ENCODE measurements around the gene PSMA7. TPM values are rescaled to one million over a fixed set of nuclear protein-coding genes. Genes with fewer than 3 reads are reported as not detected.

PSMA7 gene
- total RNA-seq, 1 experiment from 2014 or later, result 332 TPM

- Histone ChIP-seq H2BK5ac (ENCODE audit: insufficient read length, low read length) (no peak overlapping the region), H3T11ph (ENCODE audit: low read length) (no peak overlapping the region), H3K23ac (ENCODE audit: insufficient read length, low read depth, low read length) (no peak overlapping the region), H3K18ac (ENCODE audit: insufficient read length, low read depth, low read length) (no peak overlapping the region), H3K9me3 (ENCODE audit: control insufficient read depth, low read depth, low read length) (no peaks in the 10 kb centered on the region), H2BK12ac (ENCODE audit: insufficient read length, low read depth, low read length) (no peak overlapping the region), H3K79me1 (ENCODE audit: insufficient read depth, low read depth, low read length, poor library complexity, severe bottlenecking) (peaks cover 2% of the 10 kb centered on the region), H2BK15ac (ENCODE audit: low read depth, low read length) (no peak overlapping the region), H4K8ac (replicated peaks; ENCODE audit: insufficient read length, low read depth, low read length) (no peak overlapping the region), H3K4me1 (ENCODE audit: insufficient read depth, low read length) (no peaks in the 10 kb centered on the region), H3K9ac (ENCODE audit: extremely low read depth, insufficient read length, low read length) (no peak overlapping the region), H2BK20ac (ENCODE audit: low read depth, low read length, poor library complexity, severe bottlenecking) (no peak overlapping the region), H3K14ac (ENCODE audit: insufficient read depth, low read length) (no peak overlapping the region), H2AK5ac (ENCODE audit: insufficient read length, low read length) (no peak overlapping the region), H2BK120ac (ENCODE audit: low read depth, low read length, poor library complexity, severe bottlenecking) (no peak overlapping the region), H4K20me1 (ENCODE audit: control insufficient read depth, insufficient read depth, insufficient read length) (no peaks in the 10 kb centered on the region), H3K4ac (ENCODE audit: low read depth, low read length) (no peak overlapping the region), H4K91ac (ENCODE audit: insufficient read length, low read depth, low read length) (no peak overlapping the region), H2AFZ (ENCODE audit: low read length) (no peak overlapping the region), H3K27me3 (ENCODE audit: insufficient read depth, low read length) (no peaks in the 10 kb centered on the region), H3K56ac (ENCODE audit: insufficient read length, low read depth, low read length) (no peak overlapping the region), H3K79me2 (ENCODE audit: insufficient read depth, low read length) (no peaks in the 10 kb centered on the region), H4K5ac (ENCODE audit: insufficient read length, low read depth, low read length) (no peak overlapping the region), H3K27ac (ENCODE audit: insufficient read length, low read depth, low read length) (no peak overlapping the region), H3K23me2 (ENCODE audit: insufficient read length, low read depth, low read length, poor library complexity, severe bottlenecking) (no peaks in the 10 kb centered on the region), H3K4me2 (ENCODE audit: insufficient read depth, insufficient read length, low read length) (no peak overlapping the region)
- Mint-ChIP-seq H3K27me3 (ENCODE audit: low read depth) (no peaks in the 10 kb centered on the region; the same call in 1 of the 2 replicates), H3K9me3 (no peaks in the 10 kb centered on the region), H3K36me3 (ENCODE audit: insufficient read depth in 1 of 3, low read depth in 3 of 3) (peaks cover 55 to 100% (median 94%) of the 10 kb centered on the region in 3 experiments), H3K4me1 (no peaks in the 10 kb centered on the region), H3K4me3 (no peak overlapping the region), H3K27ac (peak overlapping the region in 2 of 3 experiments; percentile 42 to 96; a peak in 3 of 7 replicates)
- no peak for DNase-seq
- TF ChIP-seq, protein P1, sequence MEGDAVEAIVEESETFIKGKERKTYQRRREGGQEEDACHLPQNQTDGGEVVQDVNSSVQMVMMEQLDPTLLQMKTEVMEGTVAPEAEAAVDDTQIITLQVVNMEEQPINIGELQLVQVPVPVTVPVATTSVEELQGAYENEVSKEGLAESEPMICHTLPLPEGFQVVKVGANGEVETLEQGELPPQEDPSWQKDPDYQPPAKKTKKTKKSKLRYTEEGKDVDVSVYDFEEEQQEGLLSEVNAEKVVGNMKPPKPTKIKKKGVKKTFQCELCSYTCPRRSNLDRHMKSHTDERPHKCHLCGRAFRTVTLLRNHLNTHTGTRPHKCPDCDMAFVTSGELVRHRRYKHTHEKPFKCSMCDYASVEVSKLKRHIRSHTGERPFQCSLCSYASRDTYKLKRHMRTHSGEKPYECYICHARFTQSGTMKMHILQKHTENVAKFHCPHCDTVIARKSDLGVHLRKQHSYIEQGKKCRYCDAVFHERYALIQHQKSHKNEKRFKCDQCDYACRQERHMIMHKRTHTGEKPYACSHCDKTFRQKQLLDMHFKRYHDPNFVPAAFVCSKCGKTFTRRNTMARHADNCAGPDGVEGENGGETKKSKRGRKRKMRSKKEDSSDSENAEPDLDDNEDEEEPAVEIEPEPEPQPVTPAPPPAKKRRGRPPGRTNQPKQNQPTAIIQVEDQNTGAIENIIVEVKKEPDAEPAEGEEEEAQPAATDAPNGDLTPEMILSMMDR (conservative IDR thresholded peaks at IDR 0.05), result no peak
- WGBS (ENCODE audit: extremely low coverage, insufficient read length, low lambda C conversion rate), result no CpG with 5 or more reads among the region's 25 CpGs
Measured at GRCh38 chr20:62131560-62132320, 11.5 kb downstream of the PSMA7 start.
